Breast epithelium (tissue), 4 donors: ENCODE results near the gene WDR6. TPM values are rescaled to one million over a fixed set of nuclear protein-coding genes. Genes with fewer than 3 reads are reported as not detected.
A peak's percentile ranks its signal among the peaks of the same experiment; 100 is the strongest.
"Not testable (repeated sequence)": the region's sequence is repeated elsewhere in the genome, so short reads cannot be mapped to it uniquely, and the experiment has no call there.

Experiments used
- DNase-seq, 2 donors: peaks; one replicate each; pipeline ENCODE4 v3.0.0-alpha.2; 2019; ENCODE audit warnings: low spot score in 2 of 2
- H3K27ac ChIP-seq, 2 donors: fragments of 200-600 bp; sonication (generic) in 1 of 2; one replicate each; pipeline ENCODE4 v1.5.1; 2016 to 2019; ENCODE audit warnings: mild to moderate bottlenecking in 1 of 2
- H3K27me3 ChIP-seq, 2 donors: fragments of 200-600 bp; sonication (generic) in 1 of 2; one replicate each; pipeline versions ENCODE4 v1.5.1 to v1.6.0; 2017 to 2019; ENCODE audit warnings: control low read depth in 1 of 2, mild to moderate bottlenecking in 1 of 2
- H3K36me3 ChIP-seq: fragments of 200-600 bp; one replicate; pipeline ENCODE4 v1.5.1; 2019
- H3K4me1 ChIP-seq, 2 donors: fragments of 200-600 bp; sonication (generic); one replicate each; pipeline ENCODE4 v1.5.1; 2016 to 2019; ENCODE audit warnings: control low read depth in 1 of 2
- H3K4me3 ChIP-seq, 3 donors: fragments of 200-600 bp; sonication (generic); 1 replicate in 2 of 3; 2 replicates in 1 of 3; pipeline ENCODE4 v1.5.1; 2016 to 2019; ENCODE audit warnings: mild to moderate bottlenecking in 3 of 3, moderate library complexity in 2 of 3
- H3K9me3 ChIP-seq, 2 donors: fragments of 200-600 bp; sonication (generic) in 1 of 2; one replicate each; pipeline ENCODE4 v1.5.1; 2016 to 2019; ENCODE audit warnings: control low read depth in 1 of 2
- CTCF ChIP-seq, 3 donors: fragments of 450-650 bp; IDR thresholded peaks; one replicate each; pipeline ENCODE4 v1.5.1; 2016 to 2017; ENCODE audit warnings: antibody characterized with exemption in 3 of 3, mild to moderate bottlenecking in 3 of 3, moderate library complexity in 3 of 3
- POLR2A ChIP-seq: fragments of 450-650 bp; IDR thresholded peaks from one replicate; pipeline ENCODE4 v1.6.1; 2016; ENCODE audit warnings: antibody characterized with exemption, mild to moderate bottlenecking, moderate library complexity
- POLR2AphosphoS5 ChIP-seq, 3 donors: sonication (generic); formaldehyde crosslinking; IDR thresholded peaks; one replicate each; pipeline ENCODE4 v1.6.1; 2017; ENCODE audit warnings: antibody characterized with exemption in 3 of 3
- intact Hi-C: fragments of 100-400 bp; cut with DNase I; formaldehyde crosslinking; loops from one replicate; pipeline ENCODE4 v1.15.1; 2023; ENCODE audit warnings: low total_unique reads
- total RNA-seq, 3 donors: library from RNA; depleted of rRNA; stranded (reverse); fragments of >200 nt; gene quantifications; one replicate each; pipeline ENCODE4 v1.1.0, GENCODE V29; 2016

WDR6 gene
- total RNA-seq, 3 donors from 2014 or later: 57.9 to 143 (median 135) TPM

GRCh38 chr3:49006408-49007067 is 653 bp upstream of the WDR6 start:
- Histone ChIP-seq H3K4me3 (peak overlapping the region; percentile 68 to 80 (median 74)), H3K27me3 (no peaks in the 10 kb centered on the region), H3K9me3 (no peaks in the 10 kb centered on the region), H3K27ac (peak overlapping the region; percentile 93 to 97), H3K4me1 (no peaks in the 10 kb centered on the region), H3K36me3 (no peaks in the 10 kb centered on the region)
- no peak for DNase-seq
- no peak for TF ChIP-seq CTCF (IDR thresholded peaks at IDR 0.05)
- TF ChIP-seq POLR2A: no peak
- intact Hi-C loops: no loop called here

GRCh38 chr3:49007771-49008528 is 759 bp downstream of the WDR6 start:
- Histone ChIP-seq H3K36me3 (no peaks in the 10 kb centered on the region), H3K27me3 (no peaks in the 10 kb centered on the region), H3K27ac (peak overlapping the region; percentile 93 to 97), H3K4me1 (no peaks in the 10 kb centered on the region), H3K9me3 (no peaks in the 10 kb centered on the region), H3K4me3 (peak overlapping the region; percentile 68 to 80 (median 74))
- intact Hi-C loops: no loop called here
- TF ChIP-seq POLR2A: no peak
- TF ChIP-seq CTCF (IDR thresholded peaks at IDR 0.05): no peak
- no peak for TF ChIP-seq POLR2AphosphoS5 (IDR thresholded peaks at IDR 0.05)
- peak; percentile 82 to 94 for DNase-seq

- H3K27me3 ChIP-seq, H3K9me3 ChIP-seq, intact Hi-C loops, H3K4me1 ChIP-seq, H3K36me3 ChIP-seq, DNase-seq: not testable (repeated sequence)
- peak overlapping the region; percentile 93 to 97 for H3K27ac ChIP-seq
- peak overlapping the region; percentile 68 to 80 (median 74) for H3K4me3 ChIP-seq
These were observed 1.4 kb downstream of the WDR6 start for GRCh38 chr3:49008627-49009026.

GRCh38 chr3:49009396-49009795 is 2.2 kb downstream of the WDR6 start:
- no peaks in the 10 kb centered on the region for H3K4me1 ChIP-seq
- intact Hi-C loops: no loop called here
- no peaks in the 10 kb centered on the region for H3K9me3 ChIP-seq
- H3K4me3 ChIP-seq: no peak overlapping the region
- no peak overlapping the region for H3K27ac ChIP-seq
- H3K36me3 ChIP-seq: no peaks in the 10 kb centered on the region
- no peaks in the 10 kb centered on the region for H3K27me3 ChIP-seq
- no peak for DNase-seq
- TF ChIP-seq CTCF (IDR thresholded peaks at IDR 0.05) (no peak), POLR2A (no peak), POLR2AphosphoS5 (IDR thresholded peaks at IDR 0.05) (no peak)

GRCh38 chr3:49012441-49013017 is 5.3 kb downstream of the WDR6 start:
- no peaks in the 10 kb centered on the region for H3K9me3 ChIP-seq
- H3K4me1 ChIP-seq: peaks cover 0 to 5% of the 10 kb centered on the region in 2 donors
- peaks cover 7% of the 10 kb centered on the region for H3K36me3 ChIP-seq
- no peak overlapping the region for H3K4me3 ChIP-seq
- no peaks in the 10 kb centered on the region for H3K27me3 ChIP-seq
- TF ChIP-seq POLR2A (no peak), POLR2AphosphoS5 (IDR thresholded peaks at IDR 0.05) (no peak), CTCF (IDR thresholded peaks at IDR 0.05) (no peak)
- intact Hi-C loops: no loop called here
- H3K27ac ChIP-seq: no peak overlapping the region
- DNase-seq: no peak
